Hematopoietic multipotent progenitor cell treated with erythropoietin and hydrocortisone succinate and interleukin-3 and kit ligand, for 8 days (in vitro differentiated cells): ENCODE measurements around the gene MC2R.

Source experiments
- DNase-seq: peaks from one replicate; pipeline ENCODE4 v3.0.0-alpha.2; 2015

MC2R gene

GRCh38 chr18:13915391-13915790 is at the start of gene MC2R:
Gene MC2R, minus strand, starts transcription at chr18:13915536. Its CDS starts 30,018 bp downstream, at chr18:13885518.
- no peak for DNase-seq

GRCh38 chr18:13945811-13946210 is 30.5 kb upstream of the MC2R start:
- DNase-seq = no peak

GRCh38 chr18:13943338-13943737 is 28.0 kb upstream of the MC2R start:
- no peak for DNase-seq

GRCh38 chr18:13940326-13940725 is 25.0 kb upstream of the MC2R start:
- no peak for DNase-seq

- no peak for DNase-seq
Measured at GRCh38 chr18:13934676-13935075, 19.3 kb upstream of the MC2R start.

GRCh38 chr18:13934058-13934457 is 18.7 kb upstream of the MC2R start:
- no peak for DNase-seq

GRCh38 chr18:13932285-13933025 is 17.1 kb upstream of the MC2R start:
- no peak for DNase-seq

- DNase-seq = no peak
Measured at GRCh38 chr18:13930964-13931363, 15.6 kb upstream of the MC2R start.

- DNase-seq = no peak
Measured at GRCh38 chr18:13923221-13923620, 7.9 kb upstream of the MC2R start.

- no peak for DNase-seq
Measured at GRCh38 chr18:13918898-13919297, 3.6 kb upstream of the MC2R start.

- no peak for DNase-seq
Measured at GRCh38 chr18:13917401-13917800, 2.1 kb upstream of the MC2R start.

GRCh38 chr18:13916559-13916958 is 1.2 kb upstream of the MC2R start:
- no peak for DNase-seq

- no peak for DNase-seq
Measured at GRCh38 chr18:13915995-13916431, 677 bp upstream of the MC2R start.

GRCh38 chr18:13914756-13915155 is 580 bp downstream of the MC2R start:
- no peak for DNase-seq

- DNase-seq = no peak
Measured at GRCh38 chr18:13914170-13914569, 1.2 kb downstream of the MC2R start.

GRCh38 chr18:13913205-13913604 is 2.1 kb downstream of the MC2R start:
- DNase-seq = no peak

- DNase-seq = no peak
Measured at GRCh38 chr18:13912601-13913000, 2.7 kb downstream of the MC2R start.

- DNase-seq = no peak
Measured at GRCh38 chr18:13910986-13911385, 4.3 kb downstream of the MC2R start.

GRCh38 chr18:13910501-13910900 is 4.8 kb downstream of the MC2R start:
- DNase-seq = no peak

GRCh38 chr18:13909141-13909940 is 6.0 kb downstream of the MC2R start:
- DNase-seq = no peak

GRCh38 chr18:13900633-13901032 is 14.7 kb downstream of the MC2R start:
- no peak for DNase-seq

GRCh38 chr18:13895505-13896033 is 19.8 kb downstream of the MC2R start:
- DNase-seq = no peak

- DNase-seq = no peak
Measured at GRCh38 chr18:13894531-13894930, 20.8 kb downstream of the MC2R start.

GRCh38 chr18:13893418-13893760 is 21.9 kb downstream of the MC2R start:
- DNase-seq = no peak
